Adrenal gland (tissue), 12 donors: Measurements from ENCODE around the gene ZFHX3. TPM values are rescaled to one million over a fixed set of nuclear protein-coding genes. Genes with fewer than 3 reads are reported as not detected.
"Not testable (repeated sequence)": the region's sequence is repeated elsewhere in the genome, so short reads cannot be mapped to it uniquely, and the experiment has no call there.

ENCODE experiments used
- DNase-seq, 7 donors: peaks; one replicate each; pipeline ENCODE4 v3.0.0-alpha.2; 2019 to 2020
- H3K27ac ChIP-seq, 5 donors: fragments of 200-600 bp; sonication (generic) in 4 of 5; 1 replicate in 3 of 5; 2 replicates in 2 of 5; pipeline versions ENCODE4 v1.5.1 to v1.8.0; 2016 to 2020; ENCODE audit warnings: mild to moderate bottlenecking in 1 of 5
- H3K27me3 ChIP-seq: fragments of 200-600 bp; 2 replicates; pipeline ENCODE4 v1.8.0; 2021
- H3K36me3 ChIP-seq, 2 donors: fragments of 200-600 bp; replicated peaks in 1 of 2; 1 replicate in 1 of 2; 2 replicates in 1 of 2; pipeline versions ENCODE4 v1.5.1 to v1.8.0; 2018 to 2022
- H3K4me1 ChIP-seq, 2 donors: fragments of 200-600 bp; replicated peaks in 1 of 2; 1 replicate in 1 of 2; 2 replicates in 1 of 2; pipeline versions ENCODE4 v1.5.1 to v1.8.0; 2018 to 2021
- H3K4me3 ChIP-seq, 4 donors: fragments of 200-600 bp; sonication (generic) in 3 of 4; one replicate each; pipeline ENCODE4 v1.5.1; 2016 to 2018
- H3K9me3 ChIP-seq, 3 donors: fragments of 200-600 bp; sonication (generic) in 1 of 3; replicated peaks in 1 of 3; 1 replicate in 2 of 3; 2 replicates in 1 of 3; pipeline versions ENCODE4 v1.5.1 to v1.8.0; 2016 to 2021
- POLR2A ChIP-seq, 2 donors: fragments of 450-650 bp; IDR thresholded peaks; one replicate each; pipeline ENCODE4 v1.6.1; 2017; ENCODE audit warnings: antibody characterized with exemption in 2 of 2, mild to moderate bottlenecking in 2 of 2, moderate library complexity in 1 of 2
- WGBS, 4 donors: extraction: QIAGEN DNeasy Blood & Tissue Kit in 2 of 4; methylation state at CpG; one replicate each; pipeline versions ENCODE4 v1.1.5 to v1.1.7; 2013 to 2017; 5-methylcytosine and 5-hydroxymethylcytosine counted together
- intact Hi-C, 2 donors: fragments of 100-400 bp; cut with DNase I; formaldehyde crosslinking; loops; one replicate each; pipeline versions ENCODE4 v1.14.1 to v1.15.0; 2022 to 2023
- polyA plus RNA-seq, 3 donors: library from polyadenylated mRNA; stranded (reverse); fragments of 200-250 nt in 2 of 3; fragments of 350-450 nt in 1 of 3; fragmentation: Illumina TruSeq in 1 of 3; extraction: RNeasy Lipid Tissue Mini Kit (QIAGEN cat#74804) in 1 of 3; gene quantifications; one replicate each; pipeline ENCODE4 v1.2.3, GENCODE V29; 2013 to 2014
- total RNA-seq, 9 donors: library from RNA; depleted of rRNA in 4 of 9; stranded (reverse); fragments of >200 nt in 4 of 9; fragments of 120-200 nt in 1 of 9; fragmentation: NEBNext Ultra II Directional in 1 of 9; extraction: Animal tissue kit (Norgen Biotek cat#: 25700) in 1 of 9; gene quantifications; one replicate each; pipeline versions ENCODE4 v1.1.0 to v1.2.4, GENCODE V29; 2013 to 2023
- TF ChIP-seq, protein P1 (sequence below), 6 experiments: fragments of 450-650 bp in 4 of 6; fragments of 200-600 bp in 2 of 6; sonication (generic) in 1 of 6; IDR thresholded peaks; 1 replicate in 5 of 6; 2 replicates in 1 of 6; pipeline versions ENCODE4 v1.5.1 to v1.8.0; 2016 to 2021; ENCODE audit warnings: antibody characterized with exemption in 6 of 6, mild to moderate bottlenecking in 2 of 6, moderate library complexity in 1 of 6
- donor health status: healthy with polysubstance abuse.
- donor health status: Bipolar disorder and iron deficiency.
- donor health status: DM: yes; HTN: yes; CAD: no.
- donor health status: DM: no; HTN: no; CAD: no.
- donor health status: DM: no; HTN: no; CAD: no.
- donor health status: DM: yes; HTN: yes; CAD: no.

The ZFHX3 gene
- total and polyA plus RNA-seq, 12 donors = 2.4 to 31.6 (median 19.3) TPM

DNA sequence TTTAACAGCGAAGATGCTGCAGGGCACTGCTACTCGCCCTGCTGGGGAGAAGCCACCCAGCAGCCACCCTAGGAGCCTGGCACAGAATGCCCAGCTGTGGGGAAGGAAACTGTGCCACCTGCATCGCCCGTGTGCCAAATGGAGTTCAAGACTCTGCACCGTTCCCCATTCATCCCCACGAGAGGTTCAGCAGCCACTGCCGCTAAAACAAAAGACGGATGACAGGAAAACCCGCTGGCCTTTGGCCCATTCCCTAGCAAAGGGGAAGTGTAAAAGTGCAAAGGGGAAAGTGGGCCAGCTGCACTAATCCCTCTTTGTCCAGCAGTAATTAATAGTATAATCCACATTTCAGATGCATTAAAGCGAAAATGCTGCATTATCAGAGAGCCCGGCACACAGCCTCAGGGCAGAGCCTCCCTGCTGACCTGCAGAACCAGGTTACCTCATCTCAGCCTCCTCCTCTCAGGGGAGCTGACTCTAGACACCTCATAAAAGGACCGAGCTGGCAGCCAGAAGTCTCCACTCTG lies 37.7 kb downstream of the ZFHX3 start:
- no peak overlapping the region for H3K4me3 ChIP-seq
- H3K9me3 ChIP-seq = no peaks in the 10 kb centered on the region
- 37 to 55% (median 51%) methylated on average over 8 to 12 of the region's 12 CpGs for WGBS, 4 donors
- intact Hi-C loops = no loop called here
- no peak overlapping the region for H3K27ac ChIP-seq
- no peak for TF ChIP-seq POLR2A (IDR thresholded peaks at IDR 0.05)
- TF ChIP-seq, protein P1, sequence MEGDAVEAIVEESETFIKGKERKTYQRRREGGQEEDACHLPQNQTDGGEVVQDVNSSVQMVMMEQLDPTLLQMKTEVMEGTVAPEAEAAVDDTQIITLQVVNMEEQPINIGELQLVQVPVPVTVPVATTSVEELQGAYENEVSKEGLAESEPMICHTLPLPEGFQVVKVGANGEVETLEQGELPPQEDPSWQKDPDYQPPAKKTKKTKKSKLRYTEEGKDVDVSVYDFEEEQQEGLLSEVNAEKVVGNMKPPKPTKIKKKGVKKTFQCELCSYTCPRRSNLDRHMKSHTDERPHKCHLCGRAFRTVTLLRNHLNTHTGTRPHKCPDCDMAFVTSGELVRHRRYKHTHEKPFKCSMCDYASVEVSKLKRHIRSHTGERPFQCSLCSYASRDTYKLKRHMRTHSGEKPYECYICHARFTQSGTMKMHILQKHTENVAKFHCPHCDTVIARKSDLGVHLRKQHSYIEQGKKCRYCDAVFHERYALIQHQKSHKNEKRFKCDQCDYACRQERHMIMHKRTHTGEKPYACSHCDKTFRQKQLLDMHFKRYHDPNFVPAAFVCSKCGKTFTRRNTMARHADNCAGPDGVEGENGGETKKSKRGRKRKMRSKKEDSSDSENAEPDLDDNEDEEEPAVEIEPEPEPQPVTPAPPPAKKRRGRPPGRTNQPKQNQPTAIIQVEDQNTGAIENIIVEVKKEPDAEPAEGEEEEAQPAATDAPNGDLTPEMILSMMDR (IDR thresholded peaks at IDR 0.05) = peak in 1 of 6 experiments; percentile 5
- no peaks in the 10 kb centered on the region for H3K27me3 ChIP-seq
- H3K36me3 ChIP-seq = no peaks in the 10 kb centered on the region
- H3K4me1 ChIP-seq = peaks cover 4 to 11% of the 10 kb centered on the region in 2 donors
- peak in 3 of 7 donors; percentile 38 to 74 (median 41) for DNase-seq

DNA sequence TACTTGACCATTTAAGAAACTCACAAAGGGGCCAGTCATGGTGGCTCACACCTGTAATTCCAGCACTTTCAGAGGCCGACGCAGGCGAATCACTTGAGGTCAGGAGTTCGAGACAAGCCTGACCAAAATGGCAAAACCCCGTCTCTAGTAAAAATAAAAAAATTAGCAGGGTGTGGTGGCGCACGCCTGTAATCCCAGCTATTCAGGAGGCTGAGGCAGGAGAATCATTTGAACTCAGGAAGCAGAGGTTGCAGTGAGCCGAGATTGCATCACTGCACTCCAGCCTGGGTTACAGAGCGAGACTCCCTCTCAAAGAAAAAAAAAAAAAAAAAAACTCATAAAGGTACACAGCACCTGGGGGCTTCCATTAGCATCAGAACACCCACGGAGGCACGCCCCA lies 38.2 kb downstream of the ZFHX3 start:
- H3K4me3 ChIP-seq, intact Hi-C loops, H3K9me3 ChIP-seq, H3K27ac ChIP-seq, H3K36me3 ChIP-seq, H3K27me3 ChIP-seq: not testable (repeated sequence)
- peak in 1 of 7 donors; percentile 42 for DNase-seq
- peaks cover 4 to 11% of the 10 kb centered on the region in 2 donors for H3K4me1 ChIP-seq
- 85 to 94% (median 88%) methylated on average over 11 of the region's 11 CpGs for WGBS, 4 donors

DNA sequence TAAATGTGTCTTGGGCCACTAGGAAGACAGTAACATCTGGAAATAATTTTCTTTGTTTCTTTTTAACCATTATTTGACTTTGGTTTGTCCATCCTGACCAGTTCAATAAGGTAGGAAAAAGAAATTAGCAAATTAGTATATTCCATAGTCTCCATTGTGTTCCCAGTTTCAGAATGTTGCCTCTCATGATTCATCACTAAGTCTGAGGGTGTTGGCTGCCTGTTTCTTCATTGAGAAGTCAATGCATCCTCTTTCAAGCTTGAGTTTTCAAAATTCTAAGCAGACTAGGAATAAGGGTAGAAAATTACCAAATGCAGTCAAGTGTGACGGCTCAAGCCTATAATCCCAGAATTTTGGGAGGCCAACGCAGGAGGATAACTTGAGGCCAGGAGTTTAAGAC lies 41.9 kb downstream of the ZFHX3 start:
- 95 to 100% (median 97%) methylated on average over 2 of the region's 2 CpGs for WGBS, 4 donors
- Histone ChIP-seq H3K27me3 (no peaks in the 10 kb centered on the region), H3K4me1 (peaks cover 4 to 11% of the 10 kb centered on the region in 2 donors), H3K36me3 (no peaks in the 10 kb centered on the region), H3K27ac (no peak overlapping the region), H3K4me3 (no peak overlapping the region), H3K9me3 (no peaks in the 10 kb centered on the region)
- peak in 1 of 7 donors; percentile 15 for DNase-seq
- intact Hi-C loops = no loop called here
- TF ChIP-seq, protein P1 (IDR thresholded peaks at IDR 0.05) = no peak
- no peak for TF ChIP-seq POLR2A (IDR thresholded peaks at IDR 0.05)

DNA sequence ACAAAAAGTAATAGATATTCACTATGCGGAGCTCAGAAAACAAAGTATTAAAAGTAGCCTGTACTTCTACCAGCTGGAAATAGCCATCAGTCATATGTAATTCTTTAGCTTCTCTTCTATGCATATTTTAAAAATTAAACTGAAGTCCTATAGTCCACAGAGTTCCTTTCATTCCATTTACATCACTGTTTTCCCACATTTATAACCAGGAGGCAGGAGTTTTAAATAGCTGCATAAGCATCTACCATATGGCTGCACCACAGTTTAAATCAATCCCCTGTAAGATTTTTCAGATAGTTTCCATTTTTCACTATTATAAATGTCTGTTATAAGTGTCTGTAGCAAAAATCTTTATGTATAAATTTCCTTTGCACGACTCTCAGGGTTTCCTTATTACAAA lies 45.1 kb downstream of the ZFHX3 start:
- intact Hi-C loops = no loop called here
- no peaks in the 10 kb centered on the region for H3K36me3 ChIP-seq
- TF ChIP-seq, protein P1 (IDR thresholded peaks at IDR 0.05) = no peak
- no peak for TF ChIP-seq POLR2A (IDR thresholded peaks at IDR 0.05)

DNA sequence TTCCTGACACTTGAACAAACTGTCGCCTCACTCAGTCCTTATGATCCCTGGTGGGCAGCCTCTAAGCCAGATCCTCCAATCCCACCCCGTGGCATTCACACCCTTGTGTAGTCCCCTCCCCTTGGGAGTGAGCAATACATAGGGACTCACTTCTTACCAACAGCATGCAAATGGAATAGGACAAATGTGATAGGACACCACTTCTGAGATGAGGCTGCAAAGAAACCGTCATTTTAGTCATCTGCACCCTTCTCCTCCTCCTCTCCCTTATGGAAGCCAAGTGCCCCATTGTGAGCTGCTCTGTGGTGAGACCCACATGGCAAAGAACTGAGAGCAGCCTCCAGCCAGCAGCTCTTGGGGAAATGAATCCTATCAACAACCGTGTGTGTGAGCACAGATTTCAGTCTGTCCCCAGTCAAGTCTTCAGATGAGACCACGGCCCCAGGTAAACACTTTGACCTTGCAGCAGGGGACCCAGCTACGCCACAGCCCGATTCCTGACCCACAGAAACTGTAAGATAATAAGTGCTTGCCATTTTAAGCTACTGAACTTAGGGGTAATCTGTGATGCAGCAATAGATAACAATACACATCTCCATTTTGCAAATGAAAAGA lies 46.9 kb downstream of the ZFHX3 start:
- intact Hi-C loops = no loop called here
- H3K27me3 ChIP-seq = no peaks in the 10 kb centered on the region

More for the DNA sequence above, 45.1 kb downstream of the ZFHX3 start:
- WGBS, 4 donors = 80 to 86% (median 85%) methylated on average over 2 of the region's 2 CpGs
- no peak overlapping the region for H3K4me3 ChIP-seq
- no peak for DNase-seq
- H3K4me1 ChIP-seq = peaks cover 0 to 10% of the 10 kb centered on the region in 2 donors
- H3K9me3 ChIP-seq = no peaks in the 10 kb centered on the region
- H3K27ac ChIP-seq = no peak overlapping the region
- no peaks in the 10 kb centered on the region for H3K27me3 ChIP-seq

More for the DNA sequence above, 46.9 kb downstream of the ZFHX3 start:
- Histone ChIP-seq H3K27ac (no peak overlapping the region), H3K9me3 (no peaks in the 10 kb centered on the region), H3K36me3 (no peaks in the 10 kb centered on the region), H3K4me1 (peaks cover 0 to 17% of the 10 kb centered on the region in 2 donors), H3K4me3 (no peak overlapping the region)
- 91 to 95% (median 92%) methylated on average over 6 to 7 of the region's 7 CpGs for WGBS, 4 donors
- DNase-seq = peak in 1 of 7 donors; percentile 25
- no peak for TF ChIP-seq POLR2A (IDR thresholded peaks at IDR 0.05)
- TF ChIP-seq, protein P1 (IDR thresholded peaks at IDR 0.05) = no peak
